Measurements from ENCODE around the gene NANOS3.

DNA sequence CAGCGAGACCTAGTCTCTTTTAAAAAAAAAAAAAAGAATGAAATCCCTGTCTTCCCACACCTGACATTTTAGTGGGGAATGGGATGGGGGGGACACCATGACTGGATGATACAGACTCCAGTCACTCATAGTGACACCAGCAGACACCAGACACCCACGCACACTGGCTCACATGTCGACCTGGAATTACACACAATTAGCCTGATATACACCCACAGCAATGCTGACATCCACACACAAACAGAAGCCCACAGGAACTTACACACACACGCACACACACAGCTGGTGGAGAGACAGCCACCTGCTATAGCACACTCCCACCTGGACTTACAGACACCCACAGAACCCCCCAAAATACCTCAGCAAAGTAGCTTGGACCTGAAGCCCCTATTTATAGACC, 8.3 kb upstream of the NANOS3 start:
- TF ChIP-seq, protein P1, sequence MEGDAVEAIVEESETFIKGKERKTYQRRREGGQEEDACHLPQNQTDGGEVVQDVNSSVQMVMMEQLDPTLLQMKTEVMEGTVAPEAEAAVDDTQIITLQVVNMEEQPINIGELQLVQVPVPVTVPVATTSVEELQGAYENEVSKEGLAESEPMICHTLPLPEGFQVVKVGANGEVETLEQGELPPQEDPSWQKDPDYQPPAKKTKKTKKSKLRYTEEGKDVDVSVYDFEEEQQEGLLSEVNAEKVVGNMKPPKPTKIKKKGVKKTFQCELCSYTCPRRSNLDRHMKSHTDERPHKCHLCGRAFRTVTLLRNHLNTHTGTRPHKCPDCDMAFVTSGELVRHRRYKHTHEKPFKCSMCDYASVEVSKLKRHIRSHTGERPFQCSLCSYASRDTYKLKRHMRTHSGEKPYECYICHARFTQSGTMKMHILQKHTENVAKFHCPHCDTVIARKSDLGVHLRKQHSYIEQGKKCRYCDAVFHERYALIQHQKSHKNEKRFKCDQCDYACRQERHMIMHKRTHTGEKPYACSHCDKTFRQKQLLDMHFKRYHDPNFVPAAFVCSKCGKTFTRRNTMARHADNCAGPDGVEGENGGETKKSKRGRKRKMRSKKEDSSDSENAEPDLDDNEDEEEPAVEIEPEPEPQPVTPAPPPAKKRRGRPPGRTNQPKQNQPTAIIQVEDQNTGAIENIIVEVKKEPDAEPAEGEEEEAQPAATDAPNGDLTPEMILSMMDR (IDR thresholded peaks at IDR 0.05), result no peak
- no peak for TF ChIP-seq POLR2A (IDR thresholded peaks at IDR 0.05)
